ENCODE data around the gene WDR62.
A peak's percentile ranks its signal among the peaks of the same experiment; 100 is the strongest.

The WDR62 gene

DNA sequence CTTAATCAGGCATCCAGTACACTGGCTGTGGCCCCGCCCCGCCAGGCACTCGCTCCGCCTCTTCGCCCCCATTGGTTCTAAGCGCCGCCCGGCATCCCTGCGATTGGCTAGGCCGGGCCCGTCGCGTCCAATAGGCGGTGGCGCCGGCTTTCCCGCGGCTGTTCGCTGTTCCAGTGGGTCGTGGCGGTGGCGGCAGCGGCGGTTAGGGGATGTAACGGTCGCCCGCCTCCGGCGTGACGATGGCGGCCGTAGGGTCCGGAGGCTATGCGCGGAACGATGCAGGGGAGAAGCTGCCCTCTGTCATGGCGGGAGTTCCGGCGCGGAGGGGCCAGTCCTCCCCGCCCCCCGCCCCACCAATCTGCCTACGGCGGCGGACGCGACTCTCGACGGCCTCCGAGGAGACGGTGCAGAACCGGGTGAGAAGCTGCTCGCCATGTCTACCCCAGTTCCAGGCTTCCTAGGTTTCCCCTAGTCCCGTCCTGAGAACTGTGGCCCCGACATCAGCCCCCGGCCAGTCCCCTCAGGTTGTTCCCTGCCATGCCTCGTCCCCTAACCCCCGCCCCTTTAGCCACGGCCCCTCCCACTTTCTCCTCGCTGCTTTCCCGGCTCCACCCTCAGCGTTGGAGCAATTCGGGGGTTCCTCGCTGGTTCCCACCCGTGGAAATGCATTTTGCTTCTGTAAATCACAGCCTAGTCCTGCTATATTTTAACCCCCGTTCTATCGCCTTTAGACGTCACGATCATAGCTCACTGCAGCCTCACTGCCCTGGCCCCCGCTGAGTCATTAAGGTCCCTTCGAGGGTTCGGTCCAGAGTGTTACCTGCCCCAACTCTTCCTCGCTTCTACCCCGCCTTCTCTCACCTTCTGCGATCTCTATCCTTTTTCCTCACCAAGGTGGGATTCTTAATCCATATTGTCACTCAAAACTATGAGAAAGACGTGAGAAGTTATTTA lies at the start of gene WDR62:
TSS of gene WDR62 (plus strand) at position 165 of the 954 bp plus-strand sequence. CDS start at position 240, 75 bp downstream.
- DNase-seq (ENCODE audit: low spot score), result no peak

DNA sequence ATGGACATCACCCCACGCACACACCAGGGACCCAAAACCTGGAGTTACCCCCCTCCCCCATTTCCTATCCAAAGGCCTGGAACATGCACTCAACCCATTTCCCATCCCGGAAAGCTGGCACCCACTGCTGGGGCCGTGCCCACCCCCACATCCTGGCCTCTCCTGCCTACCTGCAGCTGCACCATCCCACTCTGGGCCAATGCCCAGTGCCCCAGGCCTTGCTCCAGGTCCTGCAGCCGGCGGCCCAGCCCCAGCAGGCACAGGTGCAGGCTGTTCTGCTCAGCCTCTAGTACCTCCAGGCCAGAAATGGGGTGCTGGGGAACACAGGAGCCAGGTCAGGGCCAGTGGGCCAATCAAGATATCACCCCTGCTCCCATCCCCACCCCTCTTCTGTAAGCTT lies 47.7 kb upstream of the WDR62 start:
- DNase-seq (ENCODE audit: low spot score), result no peak

DNA sequence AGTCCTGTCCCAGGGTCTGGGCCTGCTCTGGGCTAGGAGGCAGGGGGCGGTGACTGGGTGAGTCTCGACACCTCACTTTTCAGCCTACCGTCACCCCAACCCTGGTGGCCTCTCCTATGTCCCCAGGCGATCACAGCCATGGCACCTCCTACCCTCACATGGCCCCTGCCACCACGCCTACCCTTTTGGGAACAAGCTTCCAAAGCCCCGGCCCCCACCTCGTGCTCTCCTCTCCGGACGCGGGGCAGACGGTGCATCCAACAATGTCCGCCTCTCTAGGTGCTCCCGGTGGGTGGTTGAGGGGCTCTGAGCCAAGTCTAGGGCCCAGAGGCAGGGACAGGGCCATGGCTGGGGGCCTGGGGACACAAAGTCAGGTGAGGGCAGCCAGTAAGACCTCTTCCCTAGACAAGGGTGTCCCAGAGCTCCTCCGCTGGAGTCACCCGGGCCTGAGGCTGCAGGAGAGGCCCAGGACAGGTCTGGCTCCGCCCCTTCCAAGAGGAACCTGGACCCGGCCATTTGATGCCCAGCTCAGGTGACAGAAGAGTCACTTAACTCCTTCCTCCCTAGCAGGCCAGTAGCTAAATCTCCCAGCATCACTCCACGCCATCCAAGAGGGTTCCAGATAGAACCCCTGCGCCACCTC lies 46.2 kb upstream of the WDR62 start, which contains the start of gene SYNE4:
TSS of gene SYNE4 (minus strand) at position 478 of the 643 bp plus-strand sequence. CDS start at position 346, 132 bp downstream.
- no peak for DNase-seq (ENCODE audit: low spot score)

DNA sequence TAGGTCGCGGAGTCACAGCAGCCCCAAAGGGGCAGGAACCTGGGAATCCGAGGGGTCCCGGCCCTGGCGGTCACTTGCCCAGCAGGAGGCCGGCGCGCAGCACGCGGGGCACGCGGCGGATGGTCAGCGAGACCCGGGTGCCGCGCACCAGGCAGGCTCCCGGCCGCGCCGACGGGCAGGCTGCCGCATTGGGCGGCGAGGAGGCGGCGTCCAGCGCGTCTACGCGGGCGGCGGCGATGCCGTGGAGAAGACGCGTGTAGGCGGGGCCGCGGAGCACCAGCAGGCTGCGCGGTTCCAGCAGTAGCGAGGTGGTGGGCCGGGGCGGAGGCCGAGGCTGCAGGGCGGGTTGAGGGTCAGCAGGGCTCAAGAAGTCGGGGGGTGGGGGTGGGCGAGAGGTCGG lies 45.5 kb upstream of the WDR62 start:
- no peak for DNase-seq (ENCODE audit: low spot score)

DNA sequence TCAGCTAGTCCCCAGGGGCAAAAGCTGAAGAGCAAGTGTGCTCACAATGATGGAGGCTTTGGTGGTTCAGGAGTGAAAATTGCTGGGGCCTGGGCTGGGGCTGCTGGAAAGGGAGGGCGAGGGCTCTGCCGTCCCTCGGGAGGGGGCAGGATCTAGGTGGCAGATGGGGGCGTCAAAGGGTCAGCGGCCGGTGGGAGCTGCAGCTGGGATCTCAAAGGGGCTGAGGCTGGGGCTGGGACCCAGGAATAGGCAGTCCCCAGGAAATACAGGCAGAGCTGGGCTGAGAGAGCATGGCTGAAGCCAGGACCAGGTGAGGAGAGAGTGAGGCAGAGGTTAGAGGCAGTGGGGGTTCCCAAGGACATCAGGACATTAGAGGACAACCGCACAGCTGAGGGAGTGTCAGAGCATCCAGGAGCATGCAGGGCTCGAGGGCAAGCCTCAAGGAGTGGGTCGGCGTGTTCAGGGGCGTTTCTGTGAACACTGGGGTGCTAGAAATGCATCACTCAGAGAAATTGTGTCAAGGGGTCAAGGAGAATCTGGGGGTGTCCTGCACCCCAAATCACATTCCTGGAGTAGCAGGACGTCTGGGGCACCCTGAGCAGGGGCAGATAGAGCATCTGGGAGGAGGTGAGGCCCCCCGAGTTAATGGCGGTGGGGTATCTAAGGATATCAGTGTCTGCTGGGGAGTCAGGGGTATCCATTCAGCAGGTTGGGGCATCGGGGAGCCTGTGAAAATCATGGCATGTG lies 44.9 kb upstream of the WDR62 start:
- DNase-seq (ENCODE audit: low spot score), result no peak

DNA sequence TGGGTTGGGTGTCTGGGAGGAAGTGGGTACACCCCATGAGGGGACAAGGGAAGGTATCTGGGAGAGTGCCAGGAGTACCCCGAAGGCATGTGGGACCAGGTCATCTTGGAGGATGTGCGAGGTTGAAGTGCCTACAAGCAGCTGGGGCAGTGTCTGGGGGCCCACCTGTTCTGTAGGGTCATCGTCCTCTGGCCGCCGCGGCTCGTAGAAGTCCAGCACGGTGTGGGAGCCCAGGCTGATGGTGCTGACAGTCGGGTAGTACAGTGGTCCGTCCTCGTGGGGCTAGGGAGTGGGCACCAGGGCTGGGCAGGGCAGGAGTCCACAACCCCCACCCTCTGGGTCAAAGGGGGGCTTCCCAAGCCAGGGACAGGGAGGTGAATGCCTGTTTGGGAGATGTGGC lies 44.3 kb upstream of the WDR62 start:
- DNase-seq (ENCODE audit: low spot score), result no peak

DNA sequence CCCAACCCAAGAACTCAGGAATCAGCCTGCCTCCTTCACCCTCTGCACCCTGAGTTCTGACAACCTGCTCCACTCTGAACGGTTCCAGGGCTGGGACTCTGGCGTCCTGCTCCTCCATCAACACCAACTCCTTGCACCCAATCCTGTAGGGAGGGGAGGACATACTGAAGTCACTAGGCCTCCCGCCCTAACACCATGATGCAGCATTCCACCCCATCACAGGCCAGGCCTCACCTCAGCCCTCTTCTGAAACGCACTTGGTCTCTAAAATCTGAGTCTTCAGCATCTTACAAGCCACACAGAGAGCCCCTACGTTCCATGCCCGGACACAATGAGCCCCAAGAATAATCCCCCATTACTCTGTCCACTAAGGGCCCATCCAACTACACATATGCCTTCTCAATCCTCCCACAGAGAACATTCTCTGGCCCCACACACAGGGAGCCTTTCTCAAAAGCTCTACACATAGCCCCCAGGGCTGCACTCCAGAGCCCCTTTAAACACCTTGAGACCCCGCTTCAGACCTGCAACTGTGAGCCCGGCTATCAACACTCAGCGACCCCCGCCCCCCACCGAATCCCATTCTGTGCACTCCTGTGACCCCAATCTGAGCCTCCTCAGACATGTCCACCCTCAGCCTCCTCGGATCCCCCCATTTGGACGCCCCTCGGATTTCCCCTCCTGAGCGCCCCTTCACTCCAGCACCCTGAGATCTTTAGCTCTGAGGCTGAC lies 41.3 kb upstream of the WDR62 start:
- DNase-seq (ENCODE audit: low spot score), result no peak

DNA sequence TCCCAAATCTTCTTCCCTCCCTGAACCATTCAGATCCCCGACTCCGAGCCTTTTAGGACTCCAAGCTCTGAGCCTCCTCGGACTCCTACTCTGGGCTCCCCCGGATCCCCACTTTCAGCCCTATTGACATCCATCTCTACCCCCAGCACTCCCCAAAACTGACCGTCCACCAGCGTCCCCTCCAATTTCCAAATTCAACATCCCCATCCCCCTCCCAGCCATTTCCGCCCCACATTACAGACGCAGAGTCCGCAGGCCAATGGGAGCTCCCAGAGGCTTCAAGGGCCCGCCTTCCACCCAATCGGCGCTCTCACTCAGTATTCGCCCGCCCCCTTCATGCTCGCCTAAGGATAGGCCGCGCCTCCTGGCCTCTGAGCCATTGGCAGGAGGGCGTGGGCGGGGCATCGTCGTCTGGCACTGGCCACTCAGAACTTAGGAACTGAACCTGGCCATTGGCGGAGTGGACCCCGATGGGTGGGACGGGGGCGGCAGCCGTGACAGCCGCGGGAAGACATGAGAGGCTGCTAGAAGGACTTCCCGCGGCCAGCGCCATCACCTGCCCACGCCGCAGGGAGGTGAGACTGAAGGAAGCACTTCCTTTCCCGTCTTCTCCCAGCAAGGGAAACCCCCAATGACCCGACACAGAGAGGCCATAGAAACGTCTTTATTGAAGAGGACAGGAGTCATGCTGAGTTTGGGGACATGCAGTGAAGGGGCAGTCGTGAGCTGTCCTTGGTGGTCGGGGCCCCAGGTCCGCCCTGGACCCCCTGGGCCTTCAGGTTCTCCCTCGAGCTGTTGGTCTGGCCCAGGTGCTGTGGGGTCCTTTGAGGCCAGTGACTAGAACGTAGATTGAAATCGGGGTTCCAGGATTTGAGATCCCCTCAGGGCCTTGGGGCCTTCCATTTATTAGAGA lies 40.4 kb upstream of the WDR62 start, which contains the start of gene ALKBH6:
TSS of gene ALKBH6 (minus strand) at position 202 of the 913 bp plus-strand sequence. CDS start 816 bp downstream, outside the sequence.
- DNase-seq (ENCODE audit: low spot score), result peak; percentile 99

DNA sequence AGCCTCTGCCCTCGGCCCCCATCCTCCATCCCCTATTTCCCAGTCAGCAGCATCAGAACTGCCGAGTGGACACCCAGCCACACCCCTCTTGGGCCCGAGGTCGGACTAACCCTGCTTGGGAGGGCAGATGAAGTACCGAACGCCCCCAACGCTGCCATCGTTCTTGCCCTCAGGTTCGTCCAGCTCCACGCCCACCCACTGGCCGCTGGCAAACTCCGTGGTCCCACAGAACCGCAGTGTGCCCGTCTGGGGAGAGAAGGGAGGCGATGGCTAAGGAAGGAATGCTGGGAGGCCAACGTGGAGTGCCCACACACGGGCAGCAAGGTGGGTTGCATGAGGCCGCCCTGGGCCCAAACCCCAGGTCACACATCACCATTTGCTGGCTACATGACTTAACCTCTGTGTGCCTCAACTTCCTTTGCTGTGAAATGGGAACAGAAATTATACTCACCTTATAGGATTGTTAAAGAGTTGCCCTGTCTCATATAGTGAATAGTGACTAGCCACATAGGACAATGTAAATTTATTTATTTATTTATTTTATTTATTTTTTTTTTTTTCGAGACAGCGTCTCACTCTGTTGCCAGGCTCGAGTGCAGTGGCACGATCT lies 35.5 kb upstream of the WDR62 start:
- DNase-seq (ENCODE audit: low spot score), result no peak

DNA sequence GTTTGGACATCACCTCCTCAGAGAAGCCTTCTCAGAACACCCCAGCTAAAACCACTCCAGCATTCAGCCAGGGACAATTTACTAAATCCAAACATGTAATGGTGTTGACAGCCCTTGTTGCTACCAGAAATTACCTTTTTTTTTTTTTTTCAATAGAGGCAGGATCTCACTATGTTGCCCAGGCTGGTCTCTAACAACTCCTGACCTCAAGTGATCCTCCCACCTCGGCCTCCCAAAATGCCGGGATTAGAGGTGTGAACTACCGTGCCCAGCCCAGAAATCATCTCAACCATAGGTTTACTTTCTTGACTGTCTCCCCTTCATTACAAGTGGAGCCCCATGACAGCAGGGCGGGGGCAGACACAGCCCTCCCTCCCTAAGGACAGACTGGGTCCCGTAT lies 31.3 kb upstream of the WDR62 start:
- no peak for DNase-seq (ENCODE audit: low spot score)

DNA sequence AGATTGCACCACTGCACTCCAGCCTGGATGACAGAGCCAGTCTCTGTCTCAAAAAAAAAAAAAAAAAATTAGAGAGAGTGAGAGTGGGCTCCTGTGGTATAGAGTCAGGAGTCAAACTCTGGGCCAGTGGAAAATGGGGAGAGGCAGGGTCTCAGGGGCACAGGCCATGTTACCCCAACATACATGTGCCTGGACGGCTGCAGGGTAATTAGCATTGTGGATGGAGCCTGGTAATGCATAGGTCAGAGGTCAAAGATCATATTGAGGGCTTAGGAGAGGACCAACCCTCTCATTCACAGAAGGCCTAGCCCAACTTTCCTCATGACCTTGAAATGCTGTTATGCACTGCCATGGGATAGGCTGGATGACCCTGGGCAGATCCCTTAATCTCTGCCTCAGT lies 29.2 kb upstream of the WDR62 start:
- DNase-seq (ENCODE audit: low spot score), result no peak

DNA sequence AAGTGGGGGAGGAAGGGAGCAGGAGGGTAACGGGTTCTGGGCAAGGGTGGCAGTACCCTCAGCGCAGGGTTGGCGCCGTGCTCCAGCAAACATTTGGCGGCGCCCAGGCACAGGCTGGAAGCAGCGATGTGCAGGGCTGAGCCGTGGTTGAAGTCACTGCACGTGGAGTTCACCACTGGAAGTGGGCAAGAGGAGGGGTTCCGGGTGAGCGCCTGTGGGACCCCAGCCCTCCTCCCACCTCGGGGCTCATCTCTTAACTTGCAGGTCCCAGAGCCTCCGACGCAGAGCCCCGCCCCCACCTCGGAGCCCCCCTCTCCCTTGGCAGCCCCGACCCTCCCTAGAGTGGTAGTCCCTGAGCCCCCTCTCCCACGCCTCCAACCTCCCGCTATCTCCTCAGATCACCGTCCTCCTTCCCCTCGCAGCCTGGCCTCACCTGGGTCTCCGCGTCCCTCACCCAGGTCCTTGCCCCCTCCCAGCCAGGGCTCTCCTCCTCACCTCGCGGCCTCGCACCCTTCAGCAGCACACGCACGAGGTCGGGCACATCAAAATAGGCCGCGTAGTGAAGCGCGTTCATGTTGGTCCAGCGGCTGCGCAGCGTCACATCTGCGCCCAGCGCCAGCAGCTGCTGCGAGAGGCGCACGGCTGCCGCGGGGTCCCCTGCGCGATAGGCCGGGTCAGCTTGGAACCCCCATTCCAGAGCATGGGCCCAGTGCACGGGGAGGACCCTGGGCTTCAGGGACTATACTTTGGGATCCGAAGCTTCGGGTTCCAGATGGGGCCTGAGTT lies 28.4 kb upstream of the WDR62 start:
- DNase-seq (ENCODE audit: low spot score), result no peak

DNA sequence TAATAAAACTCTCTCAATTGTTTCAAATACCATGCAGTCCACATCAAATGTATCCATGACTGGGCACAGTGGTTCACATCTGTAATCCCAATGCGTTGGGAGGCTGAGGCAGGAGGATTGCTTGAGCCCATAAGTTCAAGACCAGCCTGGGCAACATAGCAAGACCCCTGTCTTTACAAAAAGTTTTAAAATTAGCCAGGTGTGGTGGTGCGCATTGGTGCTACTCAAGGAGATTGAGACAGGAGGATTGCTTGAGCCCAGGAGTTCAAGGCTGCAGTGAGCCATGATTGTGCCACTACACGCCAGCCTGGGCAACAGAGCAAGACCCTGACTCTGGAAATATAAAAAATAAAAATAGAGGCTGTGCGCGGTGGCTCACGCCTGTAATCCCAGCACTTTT lies 27.0 kb upstream of the WDR62 start:
- DNase-seq (ENCODE audit: low spot score), result no peak

DNA sequence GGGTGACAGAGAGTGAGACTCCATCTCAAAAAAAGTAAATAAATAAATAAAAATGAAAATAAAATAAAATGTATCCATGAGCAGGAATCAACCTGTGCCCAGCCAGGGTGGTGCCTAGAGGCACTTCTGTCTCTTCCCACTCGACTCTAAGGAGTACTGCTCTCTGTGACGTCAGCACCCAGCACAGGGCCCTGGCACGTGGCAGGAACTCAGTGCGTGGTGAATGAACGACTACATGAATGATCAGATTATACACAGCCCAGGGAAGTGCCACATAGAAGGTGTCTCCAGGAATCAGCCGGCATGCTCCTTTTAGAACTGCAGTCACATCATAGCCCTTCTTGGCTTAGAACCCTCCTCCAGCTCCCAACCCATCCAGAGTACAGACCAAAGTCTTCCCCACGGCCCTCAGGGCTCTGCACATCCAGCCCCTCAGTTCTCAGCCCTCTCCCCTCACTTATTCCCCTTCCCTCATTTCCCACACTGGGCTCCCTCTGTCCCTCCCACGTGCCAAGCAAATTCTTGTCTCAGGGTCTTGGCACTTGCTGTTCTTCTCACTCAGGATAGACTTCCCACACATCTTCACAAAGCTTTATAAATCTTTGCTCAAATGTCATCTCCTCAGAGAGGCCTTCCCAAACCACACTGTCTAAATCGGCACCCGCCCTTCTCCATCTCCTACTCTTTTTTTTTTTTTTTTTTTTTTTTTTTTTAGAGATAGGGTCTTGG lies 26.2 kb upstream of the WDR62 start:
- no peak for DNase-seq (ENCODE audit: low spot score)

DNA sequence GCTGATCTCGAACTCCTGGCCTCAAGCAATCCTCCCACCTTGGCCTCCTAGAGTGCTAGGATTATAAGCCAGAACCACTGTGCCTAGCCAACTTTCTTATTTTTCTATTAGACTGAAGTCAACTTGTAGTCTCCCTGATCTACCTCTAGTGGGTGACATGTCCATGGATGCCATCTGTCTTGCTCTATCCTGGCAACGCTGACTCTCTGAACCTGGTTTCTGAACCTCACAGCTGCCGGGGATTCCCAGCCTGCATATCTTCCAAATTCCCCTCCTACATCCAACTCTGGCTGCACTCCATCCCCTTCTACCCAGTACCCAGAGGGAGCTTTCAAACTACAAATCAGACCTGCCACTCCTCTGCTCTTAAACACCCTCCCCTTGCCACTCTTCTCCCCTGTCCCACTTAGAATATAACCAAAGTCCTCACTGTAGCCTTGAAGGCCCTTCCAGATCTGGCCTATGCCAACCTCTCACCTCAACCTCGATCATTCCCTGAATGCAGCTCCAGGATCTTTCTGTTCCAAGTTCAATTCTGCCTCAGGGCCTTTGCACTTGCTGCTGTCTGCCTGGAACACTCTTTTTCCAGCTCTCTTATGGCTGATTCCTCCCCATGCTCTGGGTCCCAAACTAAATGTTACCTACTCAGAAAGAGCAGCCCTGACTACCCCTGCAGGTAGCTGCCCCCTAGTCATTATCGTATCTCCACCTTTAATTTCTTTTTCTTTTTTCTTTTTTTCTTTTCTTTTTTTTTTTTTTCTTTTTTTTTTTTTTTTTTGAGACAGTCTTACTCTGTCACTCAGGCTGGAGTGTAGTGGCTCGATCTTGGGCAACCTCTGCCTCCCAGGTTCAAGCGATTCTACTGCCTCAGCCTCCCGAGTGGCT lies 24.2 kb upstream of the WDR62 start:
- no peak for DNase-seq (ENCODE audit: low spot score)

DNA sequence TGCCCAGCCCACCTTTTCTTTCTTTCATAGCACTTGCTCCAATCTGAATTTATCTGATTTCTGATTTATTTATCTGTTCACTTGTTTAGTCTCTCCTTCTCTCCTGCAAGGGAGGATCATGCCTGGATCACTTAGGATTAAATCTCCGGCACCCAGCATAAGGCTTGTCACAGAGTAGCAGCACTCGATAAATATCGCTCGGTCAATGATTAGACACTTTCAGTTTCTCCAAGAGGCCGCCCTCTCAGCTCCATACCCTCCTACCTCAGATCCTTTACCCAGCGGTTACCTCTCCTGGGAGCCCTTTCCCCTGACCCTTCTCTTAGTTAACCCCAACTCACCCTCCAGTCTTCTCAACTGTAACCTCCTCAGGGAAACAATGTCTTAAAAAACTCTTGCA lies 23.4 kb upstream of the WDR62 start:
- DNase-seq (ENCODE audit: low spot score), result no peak

DNA sequence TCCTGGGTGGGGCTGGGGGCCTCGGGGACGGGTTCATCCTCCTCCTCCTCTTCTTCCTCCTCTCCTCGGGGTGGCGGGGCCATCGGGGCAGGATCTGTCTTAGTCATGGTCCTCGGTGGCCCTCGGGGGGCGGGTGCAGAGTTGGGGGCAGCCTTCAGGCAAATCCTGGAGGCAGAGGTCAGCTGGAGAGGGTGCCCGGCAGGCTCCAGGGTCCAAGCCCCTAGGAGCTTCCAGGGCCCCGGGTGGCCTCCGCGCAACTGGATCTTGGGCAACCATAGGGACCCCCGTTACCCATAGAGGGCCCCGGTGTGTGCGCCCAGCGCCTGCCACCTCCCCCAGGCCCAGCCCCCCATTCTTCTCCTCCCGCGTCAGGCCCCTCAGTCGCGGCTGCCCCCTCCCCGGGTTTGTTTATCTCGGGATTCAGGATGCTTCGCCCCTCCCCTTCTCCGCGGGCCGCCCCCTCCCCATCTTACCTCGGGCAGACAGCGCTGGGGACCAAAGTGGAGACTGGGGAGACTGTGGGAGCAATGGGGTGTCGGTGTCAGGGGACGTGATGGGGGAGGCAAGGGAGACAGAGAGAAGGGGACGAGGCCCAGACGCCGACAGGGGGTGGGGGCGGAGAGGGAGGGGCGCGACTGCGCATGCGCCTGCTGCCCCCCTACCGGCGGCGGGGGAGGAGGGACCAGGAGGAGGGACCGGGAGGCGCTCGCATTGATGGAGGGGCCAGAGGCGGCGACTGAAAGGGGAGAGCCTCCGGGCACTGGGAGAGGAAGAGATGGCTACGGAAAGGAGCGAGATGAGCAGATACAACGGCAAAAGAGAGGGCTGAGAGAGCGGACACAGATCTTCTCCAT lies 22.2 kb upstream of the WDR62 start, which contains the start of gene CLIP3:
TSS of gene CLIP3 (minus strand) at position 623 of the 854 bp plus-strand sequence. CDS start at position 107, 516 bp downstream.
- peak; percentile 71 for DNase-seq (ENCODE audit: low spot score)

Data from pons (tissue), 1 donor.